Left renal cortex interstitium (tissue), 4 donors: ENCODE results near the gene SMIM7. TPM values are rescaled to one million over a fixed set of nuclear protein-coding genes. Genes with fewer than 3 reads are reported as not detected.

Source experiments
- DNase-seq, 4 donors: peaks; one replicate each; pipeline ENCODE4 v3.0.0-alpha.2; 2013; ENCODE audit warnings: low read depth in 4 of 4, low spot score in 2 of 4, missing footprints in 1 of 4
- polyA plus RNA-seq, 4 donors: library from polyadenylated mRNA; unstranded; fragments of 120-200 nt; gene quantifications; one replicate each; pipeline ENCODE4 v1.2.1, GENCODE V29; 2013; ENCODE audit not compliant: insufficient read length in 4 of 4

Gene SMIM7
- polyA plus RNA-seq, 4 donors: 91.1 to 110 (median 100) TPM

DNA sequence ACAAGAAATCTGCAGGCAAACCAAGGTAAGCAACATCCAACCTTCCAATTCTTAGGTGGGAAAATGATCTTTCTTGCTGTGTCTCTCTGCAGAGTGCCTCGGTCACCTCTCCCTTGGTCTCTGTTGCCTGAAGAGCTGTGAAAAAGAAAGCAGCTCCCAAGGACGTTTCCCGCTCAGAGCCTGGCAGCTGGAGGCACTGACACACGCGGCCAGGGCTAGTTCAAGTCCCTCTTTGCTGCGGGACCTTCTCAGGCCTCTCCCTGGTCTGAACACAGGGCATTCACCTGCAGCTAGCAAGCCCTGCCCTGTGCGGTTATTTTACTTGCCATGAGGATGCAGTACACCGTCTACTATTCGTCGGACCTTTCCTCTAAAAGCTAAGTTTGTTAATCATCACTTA is 35.7 kb downstream of the SMIM7 start:
- DNase-seq: no peak

DNA sequence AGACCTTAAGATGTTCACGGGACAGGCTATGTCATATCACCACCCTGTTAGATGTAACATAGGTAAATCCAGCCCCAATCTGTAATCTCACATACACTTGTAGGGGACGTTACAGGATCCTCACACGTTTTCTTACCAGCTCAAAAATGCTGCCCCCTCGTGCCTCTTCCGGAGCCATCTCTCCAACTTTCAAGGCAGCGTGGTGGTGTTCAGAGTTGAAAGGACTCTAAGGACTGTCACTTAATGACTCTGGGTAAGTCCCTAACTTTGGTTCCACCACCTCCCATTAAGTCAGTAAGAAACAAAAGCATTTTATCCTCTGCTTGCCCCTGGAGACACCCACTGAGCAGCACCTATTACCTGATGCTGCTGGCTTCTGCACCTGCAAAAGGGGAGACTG is 36.4 kb downstream of the SMIM7 start:
- DNase-seq: no peak

GRCh38 chr19:16623066-16623465 is 36.9 kb downstream of the SMIM7 start:
- DNase-seq: no peak

DNA sequence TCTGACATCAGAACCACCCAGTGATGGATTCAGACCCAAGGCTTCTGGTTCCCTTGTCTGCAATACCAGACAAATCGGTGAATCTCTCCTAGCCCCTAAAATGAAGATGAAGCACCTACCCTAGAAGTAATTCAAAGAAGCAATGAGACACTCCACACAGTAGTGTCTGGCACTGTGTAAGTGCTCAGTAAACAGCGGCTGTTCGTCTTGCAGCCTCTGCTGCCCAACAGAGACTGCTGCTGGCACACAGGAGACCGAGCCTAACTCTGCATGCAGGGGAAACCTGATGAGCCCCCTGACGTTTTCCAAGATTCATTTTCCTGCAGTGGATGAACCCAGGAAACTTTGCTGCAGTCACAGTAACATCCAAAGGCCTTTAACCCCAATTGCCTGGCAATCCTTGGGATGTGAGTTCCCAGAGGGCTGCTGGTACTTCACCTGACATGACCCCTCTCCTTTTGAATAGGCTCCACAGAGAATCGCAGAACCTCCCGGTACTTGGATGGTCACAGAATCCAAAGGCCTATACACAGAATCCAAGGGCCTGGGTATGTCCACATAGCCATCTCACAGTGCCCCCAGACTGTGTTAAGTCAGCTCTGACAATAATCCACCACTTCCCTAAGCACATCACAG is 38.7 kb downstream of the SMIM7 start:
- DNase-seq: no peak

DNA sequence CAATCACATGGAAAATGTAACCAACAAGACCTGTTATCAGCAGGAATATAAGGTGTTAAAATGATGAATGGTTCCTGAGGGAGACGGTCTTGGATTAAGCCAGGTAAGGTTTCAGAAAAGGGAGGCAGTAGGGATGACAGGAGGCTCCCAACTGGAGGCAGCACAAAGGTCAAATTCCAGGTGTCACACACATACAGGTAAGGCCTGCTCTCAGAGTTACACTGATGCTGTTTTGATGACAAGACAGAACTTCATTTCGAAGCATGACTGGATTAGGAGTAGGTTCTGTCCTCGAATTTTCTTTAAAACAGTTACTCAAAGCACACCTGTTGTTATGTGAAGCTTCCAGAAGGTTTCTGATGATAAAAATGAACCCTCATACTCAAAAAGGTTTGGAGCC is 39.4 kb downstream of the SMIM7 start:
- no peak for DNase-seq

DNA sequence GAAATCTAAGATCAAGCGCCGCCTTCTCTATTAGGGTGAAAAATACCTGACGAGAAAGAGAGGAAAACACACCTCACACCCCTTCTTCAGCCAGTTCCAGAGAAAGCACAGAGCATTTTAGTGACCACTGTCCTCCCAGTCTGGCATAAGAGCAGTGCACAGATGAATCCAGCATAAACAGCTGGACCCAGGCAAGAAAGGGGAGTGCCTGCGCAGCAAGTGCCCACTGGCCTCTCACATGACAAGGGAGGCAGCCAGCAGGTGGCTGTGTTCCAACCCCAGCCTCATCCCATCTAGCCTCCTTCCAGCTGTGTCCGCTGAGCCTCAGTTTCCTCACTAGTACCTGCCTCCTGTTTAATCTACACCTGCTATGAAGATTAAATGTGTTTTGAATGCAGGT is 39.9 kb downstream of the SMIM7 start:
- no peak for DNase-seq

GRCh38 chr19:16619457-16619856 is 40.5 kb downstream of the SMIM7 start:
- DNase-seq: no peak

GRCh38 chr19:16618248-16618647 is 41.7 kb downstream of the SMIM7 start:
- DNase-seq: no peak

DNA sequence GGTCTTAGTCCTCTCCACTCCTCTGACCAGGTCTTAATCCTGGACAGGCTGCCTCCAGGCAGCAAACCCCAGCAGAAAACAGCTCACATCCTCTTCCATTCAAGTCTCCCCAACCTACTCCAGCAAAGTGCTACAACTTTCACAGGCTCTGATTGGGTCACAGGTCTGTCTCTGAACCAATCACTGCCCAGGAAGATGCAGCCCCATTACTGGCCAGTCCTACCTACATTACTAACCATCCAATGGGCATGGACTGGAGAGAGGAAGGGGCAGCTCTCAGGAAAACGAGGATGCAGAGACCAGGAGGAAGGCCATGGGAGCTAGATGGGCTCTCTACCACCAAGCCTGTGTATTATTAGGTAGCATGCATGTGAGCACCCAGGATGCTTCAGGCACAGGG is 44.1 kb downstream of the SMIM7 start:
- DNase-seq: no peak

DNA sequence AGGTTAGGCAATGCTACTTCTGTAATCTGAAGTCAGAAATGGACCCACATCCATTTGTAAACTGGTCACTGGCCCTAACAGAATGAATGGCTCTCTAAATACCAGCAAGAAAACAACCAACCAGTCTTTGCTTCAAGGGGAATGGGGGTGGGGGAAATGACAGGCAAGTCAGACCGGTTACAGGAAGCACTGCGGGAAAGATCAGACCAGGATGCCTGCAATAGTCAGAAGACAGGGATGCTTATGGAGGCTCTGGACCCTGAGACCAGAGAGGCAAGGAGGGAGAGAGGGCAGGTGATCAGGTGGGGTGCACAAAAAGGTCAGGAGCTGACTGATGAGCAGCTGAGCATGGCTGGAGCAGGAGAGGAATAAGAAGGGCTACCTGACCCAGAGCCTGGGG is 45.0 kb downstream of the SMIM7 start:
- DNase-seq: no peak

DNA sequence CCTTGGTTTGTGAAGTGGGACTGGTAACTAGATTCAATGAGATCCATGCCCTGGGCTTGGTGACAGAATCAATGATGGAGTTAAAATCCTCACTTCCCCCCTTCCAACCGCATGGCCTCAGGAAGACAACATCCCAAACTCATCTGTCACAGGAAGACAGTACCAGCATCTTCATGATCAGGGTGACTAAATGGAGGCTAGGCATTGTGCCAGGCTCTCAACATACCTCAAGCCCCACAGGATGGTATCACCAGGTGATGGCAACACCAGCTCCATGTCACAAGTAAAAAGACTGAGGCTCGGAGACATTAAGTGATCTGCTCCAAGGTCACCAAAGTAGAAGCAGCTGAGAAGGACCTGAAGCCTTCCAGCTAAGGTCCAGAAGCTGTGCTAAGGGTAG is 46.1 kb downstream of the SMIM7 start:
- DNase-seq: no peak

DNA sequence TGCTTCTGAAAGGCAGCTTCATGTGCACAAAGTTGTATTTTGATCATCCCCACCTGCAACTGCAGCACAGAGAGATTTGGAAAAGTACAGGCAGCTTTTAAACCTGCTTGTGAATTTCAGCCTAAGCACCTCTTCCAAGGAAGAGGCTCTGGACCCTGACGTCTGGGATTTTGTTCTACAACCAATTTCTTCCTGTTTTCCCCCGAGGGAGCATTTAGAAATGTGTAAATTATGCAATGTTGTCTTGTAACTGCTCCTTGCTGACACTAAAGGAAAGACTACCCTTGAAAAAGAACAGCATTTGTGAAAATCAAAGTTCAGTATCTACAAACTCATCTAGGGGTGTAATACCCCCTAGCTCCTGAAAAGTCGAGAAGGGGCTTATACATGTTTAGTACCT is 47.3 kb downstream of the SMIM7 start:
- DNase-seq: no peak

DNA sequence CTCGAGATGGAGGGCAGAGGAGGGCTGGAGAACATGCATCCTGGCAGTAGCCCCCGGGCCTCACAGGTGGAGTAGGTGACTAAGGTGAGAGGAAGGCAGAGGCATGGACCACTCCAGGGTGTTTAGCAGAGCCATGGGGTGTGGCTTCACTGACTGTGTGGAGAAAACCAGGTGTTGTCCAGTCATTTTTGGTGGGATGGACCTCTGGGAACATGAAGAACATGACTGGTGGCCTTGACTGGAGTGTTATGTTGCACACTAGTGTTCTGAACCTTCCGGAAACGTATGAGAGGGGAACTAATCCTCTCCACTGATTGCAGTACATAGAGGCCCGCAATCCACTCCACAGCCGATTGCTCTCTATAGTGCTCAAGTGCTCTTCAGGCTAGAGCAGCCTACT is 48.8 kb downstream of the SMIM7 start:
- DNase-seq: no peak

GRCh38 chr19:16609511-16610200 is 50.3 kb downstream of the SMIM7 start:
- no peak for DNase-seq

DNA sequence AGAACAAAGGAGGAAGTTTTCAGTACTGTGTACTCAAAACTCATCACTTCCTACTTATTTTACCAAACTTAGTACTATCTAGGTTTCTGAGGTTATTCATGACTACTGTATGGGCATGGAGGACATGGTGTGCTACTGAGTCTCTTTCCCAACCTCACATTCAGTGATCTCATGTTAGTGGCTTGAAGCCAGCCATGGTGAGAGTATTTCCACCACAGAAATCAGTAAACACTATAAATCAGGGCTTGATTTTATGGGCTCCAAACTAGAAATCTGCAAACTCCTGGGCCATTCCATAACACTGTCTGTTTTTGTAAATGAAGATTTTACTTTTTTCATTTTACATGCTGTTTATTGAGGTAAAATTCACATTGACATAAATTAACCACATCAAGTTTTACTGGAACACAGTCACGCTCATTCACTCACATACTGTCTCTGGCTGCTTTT is 51.6 kb downstream of the SMIM7 start:
- no peak for DNase-seq

GRCh38 chr19:16607819-16608218 is 52.1 kb downstream of the SMIM7 start:
- no peak for DNase-seq

- no peak for DNase-seq
These were observed 54.4 kb downstream of the SMIM7 start for GRCh38 chr19:16605553-16605994.

DNA sequence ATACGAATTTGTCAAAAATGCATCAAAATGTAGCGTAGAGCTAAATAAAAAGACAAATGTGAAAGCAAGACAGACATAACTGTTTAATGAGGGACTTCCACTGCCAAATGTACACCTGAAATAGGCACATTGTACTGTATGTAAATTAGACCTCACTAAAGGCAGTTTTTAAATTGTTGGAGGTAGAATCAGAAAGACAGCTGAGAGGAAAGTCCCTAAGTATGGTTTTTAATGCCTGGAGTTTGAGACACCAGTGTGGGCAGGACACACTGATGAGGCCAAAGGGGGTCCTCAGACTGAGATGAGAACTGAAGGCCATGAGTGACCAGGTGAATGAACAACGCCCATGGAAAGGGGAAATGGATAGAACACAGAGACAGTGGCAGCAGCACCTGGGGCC is 54.8 kb downstream of the SMIM7 start:
- no peak for DNase-seq

GRCh38 chr19:16604615-16605014 is 55.3 kb downstream of the SMIM7 start:
- no peak for DNase-seq

DNA sequence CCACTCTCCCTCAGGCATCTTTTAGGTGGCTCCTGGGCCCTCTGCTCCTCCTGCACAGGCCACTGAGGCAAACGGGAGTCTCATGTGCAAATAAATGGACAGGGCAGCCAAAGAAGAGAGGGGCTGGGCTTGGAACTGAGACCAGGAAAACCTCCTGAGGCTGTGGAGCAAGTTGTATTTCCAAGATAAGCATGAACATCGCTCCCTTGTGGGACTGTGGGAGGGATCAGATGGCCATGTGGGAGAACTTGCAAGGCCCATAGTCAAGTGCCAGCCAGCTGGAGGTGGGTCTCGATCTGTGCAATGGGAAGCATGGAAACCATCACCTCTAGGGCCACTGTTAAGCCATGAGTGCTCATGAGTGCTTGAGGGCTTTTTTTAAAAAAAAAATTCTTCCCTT is 56.9 kb downstream of the SMIM7 start:
- DNase-seq: no peak

GRCh38 chr19:16601378-16602052 is 58.4 kb downstream of the SMIM7 start:
- no peak for DNase-seq

DNA sequence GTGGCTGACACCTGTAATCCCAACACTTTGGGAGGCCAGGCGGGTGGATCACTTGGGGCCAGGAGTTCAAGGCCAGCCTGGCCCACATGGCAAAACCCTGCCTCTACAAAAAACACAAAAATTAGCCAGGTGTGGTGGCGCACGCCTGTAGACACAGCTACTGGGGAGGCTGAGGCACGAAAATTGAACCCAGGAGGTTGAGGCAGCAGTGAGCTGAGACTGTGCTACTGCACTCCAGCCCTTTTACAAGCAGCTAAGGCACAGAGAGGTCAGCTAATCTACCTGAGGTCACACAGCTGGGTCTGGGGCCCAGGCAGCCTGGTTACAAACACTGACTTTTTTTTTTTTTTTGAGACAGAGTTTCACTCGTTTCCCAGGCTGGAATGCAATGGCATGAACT is 59.1 kb downstream of the SMIM7 start:
- DNase-seq: no peak
